HL-60 (cell line): ENCODE measurements around the gene CFAP299.

Experiments used
- GABPA ChIP-seq: IDR thresholded peaks from 2 replicates; pipeline ENCODE4 v1.6.1; 2012; ENCODE audit warnings: low read depth
- POLR2AphosphoS5 ChIP-seq: IDR thresholded peaks from 2 replicates; pipeline ENCODE4 v1.6.1; 2012; ENCODE audit warnings: low read depth
- SPI1 ChIP-seq: IDR thresholded peaks from 2 replicates; pipeline ENCODE4 v1.6.1; 2012; ENCODE audit warnings: low read depth, mild to moderate bottlenecking, borderline replicate concordance
- TF ChIP-seq, protein P1 (sequence below): IDR thresholded peaks from one replicate; pipeline ENCODE4 v1.5.1; 2011; ENCODE audit warnings: low read length, control low read depth, inconsistent platforms; ENCODE audit not compliant: insufficient read depth

DNA sequence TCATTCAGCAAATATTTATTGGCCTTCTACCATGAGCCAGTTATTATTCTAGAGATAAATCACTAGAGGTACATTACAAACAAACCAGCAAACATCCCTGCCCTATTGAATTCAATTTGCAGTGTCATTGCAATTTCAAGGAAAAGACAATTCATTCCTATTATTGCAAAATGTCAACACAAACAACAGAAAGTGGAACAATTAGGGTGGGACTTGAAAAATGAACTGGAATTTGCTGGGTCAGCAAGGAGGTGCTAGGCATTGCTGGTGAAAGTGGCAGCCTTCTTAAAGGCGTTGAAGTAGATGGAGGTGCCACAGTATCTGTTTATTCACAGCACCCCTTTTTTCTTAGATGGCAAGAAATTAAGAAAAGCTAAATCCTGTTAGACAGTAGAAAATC, 470.9 kb downstream of the CFAP299 start:
- TF ChIP-seq, protein P1, sequence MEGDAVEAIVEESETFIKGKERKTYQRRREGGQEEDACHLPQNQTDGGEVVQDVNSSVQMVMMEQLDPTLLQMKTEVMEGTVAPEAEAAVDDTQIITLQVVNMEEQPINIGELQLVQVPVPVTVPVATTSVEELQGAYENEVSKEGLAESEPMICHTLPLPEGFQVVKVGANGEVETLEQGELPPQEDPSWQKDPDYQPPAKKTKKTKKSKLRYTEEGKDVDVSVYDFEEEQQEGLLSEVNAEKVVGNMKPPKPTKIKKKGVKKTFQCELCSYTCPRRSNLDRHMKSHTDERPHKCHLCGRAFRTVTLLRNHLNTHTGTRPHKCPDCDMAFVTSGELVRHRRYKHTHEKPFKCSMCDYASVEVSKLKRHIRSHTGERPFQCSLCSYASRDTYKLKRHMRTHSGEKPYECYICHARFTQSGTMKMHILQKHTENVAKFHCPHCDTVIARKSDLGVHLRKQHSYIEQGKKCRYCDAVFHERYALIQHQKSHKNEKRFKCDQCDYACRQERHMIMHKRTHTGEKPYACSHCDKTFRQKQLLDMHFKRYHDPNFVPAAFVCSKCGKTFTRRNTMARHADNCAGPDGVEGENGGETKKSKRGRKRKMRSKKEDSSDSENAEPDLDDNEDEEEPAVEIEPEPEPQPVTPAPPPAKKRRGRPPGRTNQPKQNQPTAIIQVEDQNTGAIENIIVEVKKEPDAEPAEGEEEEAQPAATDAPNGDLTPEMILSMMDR = no peak
- TF ChIP-seq POLR2AphosphoS5 (no peak), SPI1 (no peak), GABPA (no peak)
